HG03066 (cell line): ENCODE measurements around the gene TCF7L1.

Source experiments
- ATAC-seq: cut with Tn5 transposase; IDR thresholded peaks from one replicate; pipeline ENCODE4 v1.9.1; 2021; ENCODE audit warnings: low read depth; ENCODE audit not compliant: unreplicated experiment

TCF7L1 gene

GRCh38 chr2:85215448-85216401 lies 82.5 kb downstream of the TCF7L1 start:
- ATAC-seq: no peak

GRCh38 chr2:85216927-85217326 lies 83.7 kb downstream of the TCF7L1 start:
- no peak for ATAC-seq

GRCh38 chr2:85221067-85221691 lies 88.0 kb downstream of the TCF7L1 start:
- ATAC-seq: no peak

GRCh38 chr2:85222792-85223191 lies 89.6 kb downstream of the TCF7L1 start:
- ATAC-seq: no peak

- no peak for ATAC-seq
Observed at GRCh38 chr2:85226783-85227182, 93.6 kb downstream of the TCF7L1 start.

- ATAC-seq: no peak
Observed at GRCh38 chr2:85230679-85231467, 97.7 kb downstream of the TCF7L1 start.

- ATAC-seq: no peak
Observed at GRCh38 chr2:85231468-85231805, 98.2 kb downstream of the TCF7L1 start.

GRCh38 chr2:85231952-85232351 lies 98.8 kb downstream of the TCF7L1 start:
- ATAC-seq: no peak

GRCh38 chr2:85234868-85235267 lies 101.7 kb downstream of the TCF7L1 start:
- no peak for ATAC-seq

GRCh38 chr2:85235281-85235680 lies 102.1 kb downstream of the TCF7L1 start:
- no peak for ATAC-seq

- no peak for ATAC-seq
Observed at GRCh38 chr2:85236084-85236483, 102.9 kb downstream of the TCF7L1 start.

- no peak for ATAC-seq
Observed at GRCh38 chr2:85237849-85238565, 104.8 kb downstream of the TCF7L1 start.

- ATAC-seq: no peak
Observed at GRCh38 chr2:85238607-85239006, 105.4 kb downstream of the TCF7L1 start.

GRCh38 chr2:85239102-85239501 lies 105.9 kb downstream of the TCF7L1 start:
- ATAC-seq: no peak

GRCh38 chr2:85240055-85240454 lies 106.9 kb downstream of the TCF7L1 start:
- no peak for ATAC-seq

GRCh38 chr2:85242321-85242720 lies 109.1 kb downstream of the TCF7L1 start:
- ATAC-seq: no peak

- no peak for ATAC-seq
Observed at GRCh38 chr2:85243101-85244072, 110.2 kb downstream of the TCF7L1 start.

GRCh38 chr2:85244828-85245227 lies 111.6 kb downstream of the TCF7L1 start:
- no peak for ATAC-seq

GRCh38 chr2:85245891-85246290 lies 112.7 kb downstream of the TCF7L1 start:
- ATAC-seq: no peak
